PFSK-1 (cell line): ENCODE data around the gene CDT1.

Source experiments
- FOXP2 ChIP-seq: optimal IDR thresholded peaks from 2 replicates; pipeline ENCODE3; 2011; ENCODE audit warnings: borderline replicate concordance, control low read depth, inconsistent platforms; ENCODE audit not compliant: insufficient read depth; ENCODE audit errors: extremely low read length, extremely low read depth
- POLR2AphosphoS5 ChIP-seq: IDR thresholded peaks from 2 replicates; pipeline ENCODE4 v1.6.1; 2012; ENCODE audit warnings: low read depth, mild to moderate bottlenecking, control low read depth, low read length, moderate library complexity
- REST ChIP-seq, 2 experiments: IDR thresholded peaks; 2 replicates each; pipeline versions ENCODE4 v1.6.1 to v1.8.0; 2011 to 2012; ENCODE audit warnings: low read depth in 2 of 2, low read length in 2 of 2, control low read depth in 1 of 2, inconsistent platforms in 1 of 2, mild to moderate bottlenecking in 1 of 2, moderate library complexity in 1 of 2; ENCODE audit not compliant: insufficient read depth in 1 of 2
- SIN3A ChIP-seq: IDR thresholded peaks from 2 replicates; pipeline ENCODE4 v1.6.1; 2012; ENCODE audit warnings: mild to moderate bottlenecking, low read length, moderate library complexity, borderline replicate concordance; ENCODE audit not compliant: insufficient read depth
- TAF1 ChIP-seq: IDR thresholded peaks from 2 replicates; pipeline ENCODE4 v1.6.1; 2012; ENCODE audit warnings: low read length, control low read depth, borderline replicate concordance; ENCODE audit not compliant: insufficient read depth

Gene CDT1

GRCh38 chr16:88761830-88762229 lies 41.8 kb upstream of the CDT1 start:
- TF ChIP-seq REST (IDR thresholded peaks at IDR 0.05; ENCODE audit: insufficient read depth in 1 of 2, low read depth in 2 of 2, low read length in 2 of 2) (no peak), POLR2AphosphoS5 (no peak), TAF1 (no peak), FOXP2 (no peak)

- no peak for TF ChIP-seq REST (IDR thresholded peaks at IDR 0.05; ENCODE audit: insufficient read depth in 1 of 2, low read depth in 2 of 2, low read length in 2 of 2)
- TF ChIP-seq FOXP2: no peak
- no peak for TF ChIP-seq SIN3A
- TF ChIP-seq TAF1: no peak
- no peak for TF ChIP-seq POLR2AphosphoS5
Measured at GRCh38 chr16:88762258-88762870, 41.2 kb upstream of the CDT1 start.

- no peak for TF ChIP-seq POLR2AphosphoS5
- TF ChIP-seq SIN3A: no peak
- no peak for TF ChIP-seq REST (IDR thresholded peaks at IDR 0.05; ENCODE audit: insufficient read depth in 1 of 2, low read depth in 2 of 2, low read length in 2 of 2)
- no peak for TF ChIP-seq TAF1
- TF ChIP-seq FOXP2: no peak
Measured at GRCh38 chr16:88762941-88763340, 40.6 kb upstream of the CDT1 start.

GRCh38 chr16:88763502-88764053 lies 40.0 kb upstream of the CDT1 start:
- TF ChIP-seq REST (IDR thresholded peaks at IDR 0.05; ENCODE audit: insufficient read depth in 1 of 2, low read depth in 2 of 2, low read length in 2 of 2): no peak
- no peak for TF ChIP-seq TAF1
- TF ChIP-seq POLR2AphosphoS5: no peak
- no peak for TF ChIP-seq SIN3A
- no peak for TF ChIP-seq FOXP2

DNA sequence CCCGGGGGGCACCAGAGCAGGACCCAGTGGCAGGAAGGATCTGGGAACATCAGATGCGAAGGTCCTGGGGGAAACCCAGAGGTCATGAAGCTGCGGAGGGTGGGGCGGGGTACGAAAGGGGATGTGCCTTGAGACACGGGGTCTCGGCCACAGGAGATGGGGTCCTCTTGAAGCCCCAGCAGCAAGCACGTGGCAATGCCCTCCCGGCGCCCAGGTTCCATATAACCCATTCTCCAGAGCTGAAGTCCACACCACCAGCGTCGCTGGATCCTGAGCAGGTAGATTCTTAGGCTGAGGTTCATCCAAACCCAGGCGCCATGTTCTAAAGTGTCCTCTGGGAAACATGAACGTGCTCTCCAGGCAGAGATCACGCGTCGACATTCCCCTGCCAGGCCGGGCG lies 39.5 kb upstream of the CDT1 start:
- no peak for TF ChIP-seq FOXP2
- no peak for TF ChIP-seq POLR2AphosphoS5
- TF ChIP-seq REST (IDR thresholded peaks at IDR 0.05; ENCODE audit: insufficient read depth in 1 of 2, low read depth in 2 of 2, low read length in 2 of 2): no peak
- TF ChIP-seq SIN3A: no peak
- TF ChIP-seq TAF1: no peak
